KMS-11 (cell line): ENCODE results near the gene NTHL1.

Experiments used
- H2AFZ ChIP-seq: fragments of 200-600 bp; sonication (generic); 2 replicates; pipeline ENCODE4 v1.6.1; 2016; ENCODE audit warnings: antibody characterized with exemption, mixed run types, low read depth
- H3K27ac ChIP-seq: fragments of 200-600 bp; sonication (generic); 2 replicates; pipeline ENCODE4 v1.6.1; 2016; ENCODE audit warnings: mild to moderate bottlenecking, mixed run types
- H3K27me3 ChIP-seq: fragments of 200-600 bp; sonication (generic); 2 replicates; pipeline ENCODE4 v1.6.1; 2017; ENCODE audit warnings: mild to moderate bottlenecking, low read depth, mixed run types, moderate library complexity; ENCODE audit not compliant: insufficient read depth
- H3K36me3 ChIP-seq: fragments of 200-600 bp; sonication (generic); 2 replicates; pipeline ENCODE4 v1.6.1; 2017; ENCODE audit warnings: mild to moderate bottlenecking, mixed run types; ENCODE audit not compliant: insufficient read depth
- H3K4me1 ChIP-seq: fragments of 200-600 bp; sonication (generic); 2 replicates; pipeline ENCODE4 v1.6.1; 2016; ENCODE audit warnings: mild to moderate bottlenecking, low read depth, mixed run types; ENCODE audit not compliant: poor library complexity, severe bottlenecking
- H3K4me2 ChIP-seq: fragments of 200-600 bp; sonication (generic); 2 replicates; pipeline ENCODE4 v1.7.0; 2016; ENCODE audit warnings: mild to moderate bottlenecking, mixed run types
- H3K4me3 ChIP-seq: fragments of 200-600 bp; sonication (generic); IDR thresholded peaks from 2 replicates; pipeline ENCODE4 v1.6.1; 2017; ENCODE audit warnings: low read depth, low read length, mixed read lengths; ENCODE audit not compliant: insufficient read depth
- H3K79me2 ChIP-seq: fragments of 200-600 bp; sonication (generic); 2 replicates; pipeline ENCODE4 v1.6.1; 2016; ENCODE audit warnings: low read depth, mixed run types; ENCODE audit not compliant: insufficient read depth
- H3K9ac ChIP-seq: fragments of 200-600 bp; sonication (generic); 2 replicates; pipeline ENCODE4 v1.6.1; 2016; ENCODE audit warnings: mild to moderate bottlenecking, mixed run types
- H4K20me1 ChIP-seq: fragments of 200-600 bp; sonication (generic); 2 replicates; pipeline ENCODE4 v1.6.1; 2016; ENCODE audit warnings: mild to moderate bottlenecking, mixed run types; ENCODE audit not compliant: insufficient read depth
- TF ChIP-seq, protein P1 (sequence below): fragments of 200-600 bp; sonication (generic); conservative IDR thresholded peaks from 2 replicates; pipeline ENCODE4 v1.6.1; 2017; ENCODE audit warnings: low read depth, mild to moderate bottlenecking, antibody characterized with exemption, low read length, moderate library complexity, mixed read lengths

Gene NTHL1

DNA sequence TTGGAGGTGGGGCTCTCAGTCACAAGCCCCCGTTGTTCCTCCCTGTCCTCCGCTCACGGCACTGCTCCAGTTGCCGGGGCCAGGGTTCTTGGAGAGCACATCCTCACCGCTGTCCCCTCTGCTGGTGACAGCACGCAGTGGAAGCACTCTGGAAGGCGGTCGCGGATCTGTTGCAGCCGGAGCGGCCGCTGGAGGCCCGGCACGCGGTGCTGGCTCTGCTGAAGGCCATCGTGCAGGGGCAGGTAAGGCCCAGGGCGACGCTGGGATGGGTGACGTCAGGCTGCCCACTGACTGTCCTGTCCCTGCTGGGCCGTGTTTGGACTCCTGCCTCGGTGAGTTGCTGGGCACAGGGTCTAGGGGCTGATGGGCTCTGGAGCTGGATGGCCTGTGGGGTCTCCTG, 5.6 kb upstream of the NTHL1 start:
- no peak overlapping the region for H3K4me3 ChIP-seq
- H3K36me3 ChIP-seq: peaks cover 4% of the 10 kb centered on the region; the same call in 1 of the 2 replicates
- no peak overlapping the region for H2AFZ ChIP-seq
- no peak overlapping the region for H3K4me2 ChIP-seq
- peaks cover 17% of the 10 kb centered on the region; the same call in 1 of the 2 replicates for H3K79me2 ChIP-seq
- no peaks in the 10 kb centered on the region for H4K20me1 ChIP-seq
- no peaks in the 10 kb centered on the region for H3K27me3 ChIP-seq
- TF ChIP-seq, protein P1, sequence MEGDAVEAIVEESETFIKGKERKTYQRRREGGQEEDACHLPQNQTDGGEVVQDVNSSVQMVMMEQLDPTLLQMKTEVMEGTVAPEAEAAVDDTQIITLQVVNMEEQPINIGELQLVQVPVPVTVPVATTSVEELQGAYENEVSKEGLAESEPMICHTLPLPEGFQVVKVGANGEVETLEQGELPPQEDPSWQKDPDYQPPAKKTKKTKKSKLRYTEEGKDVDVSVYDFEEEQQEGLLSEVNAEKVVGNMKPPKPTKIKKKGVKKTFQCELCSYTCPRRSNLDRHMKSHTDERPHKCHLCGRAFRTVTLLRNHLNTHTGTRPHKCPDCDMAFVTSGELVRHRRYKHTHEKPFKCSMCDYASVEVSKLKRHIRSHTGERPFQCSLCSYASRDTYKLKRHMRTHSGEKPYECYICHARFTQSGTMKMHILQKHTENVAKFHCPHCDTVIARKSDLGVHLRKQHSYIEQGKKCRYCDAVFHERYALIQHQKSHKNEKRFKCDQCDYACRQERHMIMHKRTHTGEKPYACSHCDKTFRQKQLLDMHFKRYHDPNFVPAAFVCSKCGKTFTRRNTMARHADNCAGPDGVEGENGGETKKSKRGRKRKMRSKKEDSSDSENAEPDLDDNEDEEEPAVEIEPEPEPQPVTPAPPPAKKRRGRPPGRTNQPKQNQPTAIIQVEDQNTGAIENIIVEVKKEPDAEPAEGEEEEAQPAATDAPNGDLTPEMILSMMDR: no peak
- H3K27ac ChIP-seq: no peak overlapping the region
- H3K4me1 ChIP-seq: peaks cover 8% of the 10 kb centered on the region
- no peak overlapping the region for H3K9ac ChIP-seq

DNA sequence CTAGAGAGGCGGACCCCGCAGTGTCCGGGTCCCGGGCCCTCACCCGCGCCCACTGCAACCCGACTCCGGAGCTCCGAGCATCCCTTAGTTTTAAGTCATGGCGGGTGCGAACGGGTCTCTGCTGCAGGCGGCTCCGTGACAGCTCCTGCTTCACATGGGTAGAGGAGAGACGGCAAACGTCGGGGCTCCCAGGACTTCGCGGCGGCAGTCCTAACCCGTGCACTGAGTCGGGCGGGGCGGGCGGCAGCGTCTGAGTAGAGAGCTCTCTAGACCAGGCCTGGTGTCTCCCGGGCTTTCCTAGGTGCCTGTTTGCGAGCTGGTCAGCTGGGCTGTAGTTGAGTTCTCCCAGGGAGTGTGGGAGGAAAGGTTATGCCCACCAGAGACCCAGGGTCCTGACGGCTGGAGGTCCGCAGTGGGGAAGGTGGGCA, 496 bp upstream of the NTHL1 start:
- TF ChIP-seq, protein P1: no peak
- Histone ChIP-seq H3K27ac (no peak overlapping the region), H3K36me3 (peaks cover 4% of the 10 kb centered on the region; the same call in 1 of the 2 replicates), H2AFZ (peak overlapping the region; percentile 81), H3K4me3 (peak overlapping the region; percentile 43), H3K4me1 (peaks cover 32% of the 10 kb centered on the region), H4K20me1 (no peaks in the 10 kb centered on the region), H3K9ac (peak overlapping the region; percentile 61; the same call in 1 of the 2 replicates), H3K27me3 (no peaks in the 10 kb centered on the region), H3K4me2 (peak overlapping the region; percentile 71), H3K79me2 (peaks cover 18% of the 10 kb centered on the region; the same call in 1 of the 2 replicates)

DNA sequence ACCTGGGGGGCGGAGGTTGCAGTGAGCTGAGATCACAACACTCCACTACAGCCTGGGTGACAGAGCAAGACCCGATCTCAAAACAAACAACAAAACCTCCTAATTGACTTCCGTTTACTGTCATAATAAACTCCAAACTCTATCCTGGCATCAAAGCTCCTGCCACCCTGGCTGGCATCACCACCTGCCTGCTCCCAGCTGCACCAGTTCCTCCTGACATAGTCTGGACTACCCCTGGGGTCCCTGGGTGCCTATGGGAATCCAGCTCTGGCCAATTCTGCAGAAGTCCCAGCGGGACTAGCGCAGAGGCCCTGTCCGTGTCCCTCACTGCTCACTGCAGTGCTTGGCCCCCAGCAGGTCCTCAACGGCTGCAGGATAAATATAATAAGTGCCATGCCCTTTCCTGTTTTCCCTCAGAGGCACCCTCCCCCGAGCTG, 723 bp downstream of the NTHL1 start:
- peaks cover 18% of the 10 kb centered on the region; the same call in 1 of the 2 replicates for H3K79me2 ChIP-seq
- H3K4me2 ChIP-seq: peak overlapping the region; percentile 78
- H3K4me1 ChIP-seq: peaks cover 35% of the 10 kb centered on the region
- H4K20me1 ChIP-seq: no peaks in the 10 kb centered on the region
- TF ChIP-seq, protein P1: no peak
- peak overlapping the region; percentile 61 for H3K9ac ChIP-seq
- H3K4me3 ChIP-seq: peak overlapping the region; percentile 49
- H2AFZ ChIP-seq: peak overlapping the region; percentile 81; the same call in 1 of the 2 replicates
- H3K27me3 ChIP-seq: no peaks in the 10 kb centered on the region
- peaks cover 4% of the 10 kb centered on the region; the same call in 1 of the 2 replicates for H3K36me3 ChIP-seq
- H3K27ac ChIP-seq: peak overlapping the region; percentile 4; the same call in 1 of the 2 replicates

DNA sequence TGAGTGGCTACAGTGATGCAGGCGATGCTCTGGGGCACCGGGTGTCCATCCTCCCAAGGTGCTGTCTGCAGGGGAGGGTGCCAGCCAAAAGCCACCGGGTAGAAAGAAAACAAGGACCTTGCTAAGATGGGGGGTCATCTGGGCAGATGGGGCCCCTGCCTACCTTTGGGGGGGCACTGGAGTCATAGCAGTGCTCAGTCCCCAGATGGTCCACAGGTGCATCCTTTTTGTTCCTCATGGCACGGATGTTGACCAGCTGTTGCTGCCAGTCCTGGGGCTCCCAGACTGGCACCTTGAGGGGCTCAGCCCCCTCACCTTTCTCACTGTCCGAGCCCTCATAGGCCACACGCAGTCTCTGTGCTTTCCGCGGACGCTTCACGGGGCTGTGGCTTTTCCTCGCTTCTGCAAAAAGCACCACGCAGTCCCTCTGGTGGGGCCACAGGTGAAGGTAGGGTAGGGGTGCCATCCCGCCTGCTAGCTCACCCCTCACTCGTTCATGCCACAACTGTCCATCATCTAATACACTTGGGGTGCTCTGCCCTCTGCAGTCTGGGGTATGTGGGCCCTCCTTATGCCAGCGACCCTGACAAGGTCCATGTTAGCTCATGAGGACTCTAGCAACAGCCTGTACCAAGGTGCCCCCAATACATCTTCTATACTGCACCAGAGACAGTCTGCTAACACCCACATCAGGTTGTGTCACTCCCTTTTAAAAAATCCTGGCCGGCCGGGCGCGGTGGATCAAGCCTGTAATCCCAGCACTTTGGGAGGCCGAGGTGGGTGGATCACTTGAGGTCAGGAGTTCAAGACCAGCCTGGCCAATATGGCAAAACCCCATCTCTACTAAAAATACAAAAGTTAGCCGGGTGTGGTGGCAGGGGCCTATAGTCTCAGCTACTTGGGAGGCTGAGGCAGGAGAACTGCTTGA, 1.4 kb downstream of the NTHL1 start:
- no peaks in the 10 kb centered on the region for H3K27me3 ChIP-seq
- peak overlapping the region; percentile 78 for H3K4me2 ChIP-seq
- H2AFZ ChIP-seq: no peak overlapping the region
- peaks cover 4% of the 10 kb centered on the region; the same call in 1 of the 2 replicates for H3K36me3 ChIP-seq
- no peak overlapping the region for H3K27ac ChIP-seq
- no peak overlapping the region for H3K4me3 ChIP-seq
- peaks cover 35% of the 10 kb centered on the region for H3K4me1 ChIP-seq
- H4K20me1 ChIP-seq: no peaks in the 10 kb centered on the region
- TF ChIP-seq, protein P1: no peak
- H3K9ac ChIP-seq: peak overlapping the region; percentile 61; the same call in 1 of the 2 replicates
- peaks cover 18% of the 10 kb centered on the region; the same call in 1 of the 2 replicates for H3K79me2 ChIP-seq
